NB4 (cell line): ENCODE results near the gene TOM1L2.

ENCODE experiments used
- DNase-seq: peaks from one replicate; pipeline ENCODE4 v3.0.0; 2010; ENCODE audit warnings: low read depth
- H3K4me3 ChIP-seq: one replicate; pipeline ENCODE4 v1.5.1; 2011; ENCODE audit warnings: mild to moderate bottlenecking, low read depth, low read length, moderate library complexity
- MYC ChIP-seq: IDR thresholded peaks from 2 replicates; pipeline ENCODE4 v1.6.1; 2011; ENCODE audit warnings: low read depth, low read length
- POLR2A ChIP-seq: IDR thresholded peaks from 2 replicates; pipeline ENCODE4 v1.6.1; 2011; ENCODE audit warnings: mild to moderate bottlenecking; ENCODE audit not compliant: insufficient read length; ENCODE audit errors: extremely low read depth
- TF ChIP-seq, protein P1 (sequence below): IDR thresholded peaks from one replicate; pipeline ENCODE4 v1.5.1; 2012; ENCODE audit warnings: low read depth, low read length
- TF ChIP-seq, protein P2 (sequence below): IDR thresholded peaks from 2 replicates; pipeline ENCODE4 v1.6.1; 2011; ENCODE audit warnings: low read depth, low read length

TOM1L2 gene

DNA sequence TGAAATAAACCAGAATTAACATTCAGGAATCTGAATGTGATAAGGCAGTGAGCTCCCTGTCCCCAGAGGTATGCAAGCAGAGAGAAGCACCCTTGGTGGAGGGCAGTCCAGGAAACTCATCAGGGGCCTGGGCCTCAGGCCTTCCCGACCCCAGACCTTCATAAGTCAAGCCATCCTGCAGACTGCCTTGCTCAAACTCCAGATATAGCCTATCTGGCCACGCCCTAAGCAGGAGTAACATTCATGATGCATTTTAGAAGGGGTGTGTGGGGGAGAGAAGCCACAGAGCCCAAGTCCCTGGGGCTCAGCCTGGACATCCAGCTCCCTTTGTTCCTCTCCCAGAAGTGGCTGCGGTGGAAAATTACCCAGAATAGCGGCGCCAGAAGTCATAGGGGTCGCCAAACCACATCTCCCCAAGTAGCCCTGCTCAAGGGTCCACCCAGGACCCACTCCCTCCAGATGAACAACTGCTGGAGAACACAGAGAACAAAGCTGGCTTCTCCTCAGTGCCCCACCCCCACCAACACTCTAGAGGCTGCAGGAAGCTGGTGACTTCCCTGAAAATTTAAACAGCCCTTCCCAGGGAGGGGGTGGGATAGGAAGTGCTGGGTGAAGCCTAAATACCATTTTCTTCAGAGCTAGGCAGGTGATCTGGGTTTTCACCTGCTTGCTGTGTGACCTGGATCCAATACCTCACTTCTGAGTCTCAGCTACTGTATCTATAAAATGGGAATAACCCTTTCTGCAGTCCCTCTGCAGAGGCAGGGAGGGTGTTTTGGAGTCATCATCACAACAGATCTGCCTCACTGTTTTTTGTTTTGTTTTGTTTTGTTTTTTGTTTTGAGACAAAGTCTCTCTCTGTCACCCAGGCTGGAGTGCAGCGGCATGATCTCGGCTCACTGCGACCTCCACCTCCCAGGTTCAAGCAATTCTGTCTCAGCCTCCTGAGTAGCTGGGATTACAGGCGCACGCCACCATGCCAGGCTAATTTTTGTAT, 133.9 kb downstream of the TOM1L2 start:
- peak; percentile 92 for DNase-seq
- TF ChIP-seq, protein P1, sequence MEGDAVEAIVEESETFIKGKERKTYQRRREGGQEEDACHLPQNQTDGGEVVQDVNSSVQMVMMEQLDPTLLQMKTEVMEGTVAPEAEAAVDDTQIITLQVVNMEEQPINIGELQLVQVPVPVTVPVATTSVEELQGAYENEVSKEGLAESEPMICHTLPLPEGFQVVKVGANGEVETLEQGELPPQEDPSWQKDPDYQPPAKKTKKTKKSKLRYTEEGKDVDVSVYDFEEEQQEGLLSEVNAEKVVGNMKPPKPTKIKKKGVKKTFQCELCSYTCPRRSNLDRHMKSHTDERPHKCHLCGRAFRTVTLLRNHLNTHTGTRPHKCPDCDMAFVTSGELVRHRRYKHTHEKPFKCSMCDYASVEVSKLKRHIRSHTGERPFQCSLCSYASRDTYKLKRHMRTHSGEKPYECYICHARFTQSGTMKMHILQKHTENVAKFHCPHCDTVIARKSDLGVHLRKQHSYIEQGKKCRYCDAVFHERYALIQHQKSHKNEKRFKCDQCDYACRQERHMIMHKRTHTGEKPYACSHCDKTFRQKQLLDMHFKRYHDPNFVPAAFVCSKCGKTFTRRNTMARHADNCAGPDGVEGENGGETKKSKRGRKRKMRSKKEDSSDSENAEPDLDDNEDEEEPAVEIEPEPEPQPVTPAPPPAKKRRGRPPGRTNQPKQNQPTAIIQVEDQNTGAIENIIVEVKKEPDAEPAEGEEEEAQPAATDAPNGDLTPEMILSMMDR: no peak
- TF ChIP-seq, protein P2, sequence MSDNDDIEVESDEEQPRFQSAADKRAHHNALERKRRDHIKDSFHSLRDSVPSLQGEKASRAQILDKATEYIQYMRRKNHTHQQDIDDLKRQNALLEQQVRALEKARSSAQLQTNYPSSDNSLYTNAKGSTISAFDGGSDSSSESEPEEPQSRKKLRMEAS: 0 out of 2 replicates have a peak, but pooled peaks have one; percentile 19
- TF ChIP-seq POLR2A (peak; percentile 17), MYC (peak; percentile 34)
- H3K4me3 ChIP-seq: peak overlapping the region; percentile 21

DNA sequence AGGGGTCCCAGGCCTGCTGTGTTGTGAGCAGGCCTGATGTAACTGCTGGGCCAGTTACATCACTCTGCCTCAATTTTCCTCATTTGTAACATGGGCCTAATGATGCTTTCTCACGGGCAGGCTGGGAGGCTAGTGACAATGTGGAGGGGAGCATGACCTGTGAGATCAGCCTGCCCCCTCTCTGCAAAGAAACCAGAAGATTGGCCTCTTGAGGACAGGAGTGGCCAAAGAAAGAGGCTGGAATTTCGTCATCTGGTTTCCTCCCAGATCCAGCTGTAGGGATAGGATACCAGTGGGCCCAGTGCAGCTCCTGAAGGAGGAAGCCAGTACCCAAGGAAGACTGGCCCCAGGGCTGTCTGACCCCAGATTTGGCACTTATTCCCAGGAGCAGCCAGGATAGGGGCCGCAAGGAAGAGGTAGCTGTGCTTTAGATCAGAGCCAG, 134.8 kb downstream of the TOM1L2 start:
- peak overlapping the region; percentile 80 for H3K4me3 ChIP-seq
- peak; percentile 58 for DNase-seq
- TF ChIP-seq, protein P2: no peak
- TF ChIP-seq, protein P1: no peak
- TF ChIP-seq POLR2A: no peak
- no peak for TF ChIP-seq MYC

DNA sequence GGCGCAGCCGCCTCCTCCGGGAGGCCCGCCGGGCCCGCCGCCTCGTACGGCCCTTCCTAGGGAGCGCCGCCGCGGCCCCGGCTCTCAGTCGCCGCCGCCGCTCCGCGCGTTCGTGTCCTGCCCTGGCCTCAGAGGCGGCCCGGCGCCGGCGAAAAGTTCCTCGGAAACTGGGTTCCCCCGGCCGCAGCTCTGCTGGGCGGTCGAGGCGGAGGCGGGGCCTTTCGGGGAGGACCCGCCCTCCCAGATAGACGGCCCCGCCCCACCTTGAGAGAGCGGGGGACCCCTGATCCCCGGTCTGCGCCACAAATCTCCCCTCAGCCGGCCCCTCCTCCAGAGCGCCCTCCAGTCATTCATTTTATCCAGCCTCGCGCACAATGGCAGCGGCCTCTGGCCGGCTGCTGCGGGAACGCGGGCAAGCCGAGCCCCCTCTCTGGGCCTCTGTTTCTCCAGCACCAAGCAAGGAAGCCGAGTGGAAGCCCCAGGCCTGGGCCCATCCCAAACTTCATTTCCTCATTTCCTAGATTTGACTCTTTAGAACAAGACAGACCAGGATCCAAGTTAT, 135.3 kb downstream of the TOM1L2 start, which contains the start of gene SREBF1:
Gene SREBF1, minus strand, starts transcription at position 169 of the 562 bp plus-strand sequence. CDS start 169 bp downstream, outside the sequence.
- H3K4me3 ChIP-seq: peak within 1 kb of the TSS; percentile 80
- peak; percentile 76 for DNase-seq
- TF ChIP-seq, protein P2: no peak
- no peak for TF ChIP-seq MYC
- TF ChIP-seq, protein P1: no peak
- TF ChIP-seq POLR2A: no peak

DNA sequence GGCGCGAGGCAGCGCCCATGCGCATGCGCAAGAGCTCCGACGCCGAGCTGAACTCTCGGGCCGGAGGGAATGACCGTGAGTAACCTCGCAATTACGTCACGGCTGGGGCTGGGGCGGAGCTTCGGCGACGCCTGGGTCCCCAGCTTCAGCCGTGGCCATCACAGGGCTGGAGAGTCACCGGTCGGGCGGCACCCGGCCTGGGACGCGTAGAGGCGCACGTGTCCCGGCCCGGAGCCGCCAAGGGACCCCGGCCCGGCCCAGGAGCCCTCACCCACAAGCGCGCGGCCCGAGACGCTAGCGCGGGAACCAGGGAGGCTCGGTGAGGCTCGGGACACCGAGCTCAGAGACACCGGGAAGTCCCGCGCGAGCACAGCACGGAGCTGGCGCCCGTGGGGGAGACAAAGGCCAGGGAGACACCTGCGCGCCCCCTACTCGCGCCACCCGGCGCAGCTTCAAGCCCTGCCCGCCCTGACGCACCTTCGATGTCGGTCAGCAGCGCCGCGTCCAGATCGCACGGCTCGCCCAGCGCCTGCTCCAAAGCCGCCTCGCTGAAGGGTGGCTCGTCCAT, 135.9 kb downstream of the TOM1L2 start:
- H3K4me3 ChIP-seq: peak overlapping the region; percentile 80
- peak; percentile 95 for DNase-seq
- TF ChIP-seq, protein P1: no peak
- TF ChIP-seq, protein P2: peak; percentile 82
- TF ChIP-seq POLR2A (peak; percentile 92), MYC (peak; percentile 88)

DNA sequence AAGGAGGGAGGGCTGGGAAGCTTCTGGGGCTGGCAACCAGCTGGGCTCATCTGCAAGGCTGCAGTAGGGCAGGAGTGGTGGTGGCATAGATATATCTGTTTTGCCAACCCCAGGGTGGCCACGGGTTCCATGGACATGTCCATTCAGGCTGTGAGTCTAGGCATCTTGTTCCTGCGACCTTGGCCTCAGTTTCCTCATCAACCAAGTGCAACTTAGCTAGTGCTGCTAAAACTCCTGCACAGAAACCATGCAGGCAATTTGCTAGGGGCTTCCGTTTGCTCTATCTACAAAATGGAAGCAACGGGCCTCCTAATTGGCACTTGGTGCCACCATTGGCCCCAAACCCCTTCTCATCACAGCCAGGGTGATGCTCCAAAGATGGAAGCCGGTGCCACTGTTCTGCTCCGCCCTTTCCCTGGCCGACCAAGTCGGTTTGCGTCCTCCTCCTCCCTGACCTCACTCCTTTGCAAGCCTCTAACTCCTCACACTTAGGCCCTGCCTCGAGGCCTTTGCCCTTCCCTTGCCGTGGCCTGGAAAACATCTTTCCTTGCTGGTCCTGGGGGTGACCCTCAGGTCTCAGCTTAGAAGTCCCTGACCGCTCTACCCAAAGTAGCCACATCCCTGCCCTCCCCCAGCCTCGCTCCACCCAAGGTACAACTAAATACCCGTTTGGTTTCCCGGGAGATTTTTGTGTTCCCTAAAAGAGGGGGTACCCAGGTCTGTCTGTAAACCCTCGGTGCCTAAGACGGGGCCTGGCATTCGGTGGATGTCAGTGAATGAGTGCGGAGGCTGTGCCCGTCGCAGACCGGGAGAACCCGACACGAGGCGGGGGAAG, 136.6 kb downstream of the TOM1L2 start:
- H3K4me3 ChIP-seq: peak overlapping the region; percentile 80
- TF ChIP-seq, protein P2: no peak
- no peak for TF ChIP-seq POLR2A
- no peak for DNase-seq
